Measurements from ENCODE around the gene GNGT2. TPM values are rescaled to one million over a fixed set of nuclear protein-coding genes. Genes with fewer than 3 reads are reported as not detected.

Gene GNGT2
- total RNA-seq, result 10 to 100 TPM; 23.1 to 27.0 TPM

DNA sequence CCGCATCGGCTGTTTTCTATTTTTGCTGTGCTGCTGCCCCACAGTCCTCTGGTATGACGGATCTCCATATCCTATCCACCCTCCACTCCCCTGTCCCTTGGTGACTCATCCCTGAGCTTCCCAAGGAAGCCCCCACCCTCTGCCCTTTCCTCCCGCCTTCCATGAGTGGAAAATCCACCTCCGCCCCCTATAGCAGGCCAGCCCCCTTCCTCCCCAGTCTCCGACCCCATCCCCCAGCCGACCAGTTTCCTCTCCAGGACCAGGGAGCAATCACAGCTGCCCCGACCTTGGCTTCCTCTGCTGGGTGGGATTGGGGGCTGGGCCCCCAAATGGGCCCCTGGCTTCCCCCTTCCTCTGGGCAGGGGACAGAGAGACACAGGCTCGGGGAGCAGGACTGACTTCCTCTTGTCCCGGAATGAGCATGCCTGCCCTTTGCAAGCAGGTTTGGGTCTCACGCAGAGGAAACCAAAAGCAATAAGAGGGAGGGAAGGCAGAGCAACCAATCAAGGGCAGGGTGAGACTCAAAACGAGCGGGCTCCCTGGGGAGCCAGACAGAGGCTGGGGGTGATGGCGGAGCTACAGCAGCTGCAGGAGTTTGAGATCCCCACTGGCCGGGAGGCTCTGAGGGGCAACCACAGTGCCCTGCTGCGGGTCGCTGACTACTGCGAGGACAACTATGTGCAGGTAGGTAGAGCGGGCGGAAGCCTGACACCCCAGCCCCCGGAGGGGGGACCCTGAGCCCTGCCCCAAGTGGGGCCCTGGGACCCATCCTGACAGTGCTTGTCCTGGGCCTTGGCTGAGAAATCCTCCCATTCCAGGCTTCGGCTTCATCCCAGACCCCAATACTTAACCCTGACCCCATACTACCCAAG, at the start of gene GNGT2, which contains the start of gene ABI3:
Gene GNGT2, minus strand, starts transcription at position 417 of the 872 bp plus-strand sequence. CDS start 3,152 bp downstream, outside the sequence.
Gene ABI3, plus strand, starts transcription at position 550 of the 872 bp plus-strand sequence. Its CDS starts 18 bp downstream, at position 568.
- Mint-ChIP-seq H3K9me3 (no peaks in the 10 kb centered on the region), H3K4me3 (peak within 1 kb of the TSS; percentile 92), H3K4me1 (peaks cover 47% of the 10 kb centered on the region), H3K27me3 (no peaks in the 10 kb centered on the region), H3K27ac (peak within 1 kb of the TSS; percentile 92), H3K36me3 (ENCODE audit: low read depth) (peaks cover 23% of the 10 kb centered on the region)
- ATAC-seq (replicated peaks), result peak; percentile 97

DNA sequence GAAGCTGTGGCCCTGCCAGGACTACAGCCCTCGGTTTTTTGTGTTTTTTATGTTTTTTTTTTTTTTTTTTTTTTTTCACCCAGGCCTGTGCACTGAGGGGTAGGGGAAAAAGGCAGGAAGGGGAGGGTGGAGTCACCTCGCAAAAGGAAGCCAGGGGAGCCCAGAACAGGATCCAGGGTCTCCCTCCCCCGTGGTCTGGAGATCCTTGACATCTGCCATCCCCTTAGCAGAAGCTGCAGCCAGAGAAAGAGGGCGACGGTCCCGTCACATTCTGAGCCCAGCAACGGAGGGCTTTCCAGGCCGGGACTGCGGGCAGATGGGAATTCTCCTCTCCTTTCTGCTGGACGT, 49.3 kb upstream of the GNGT2 start:
- peaks cover 6% of the 10 kb centered on the region for H3K4me1 Mint-ChIP-seq
- no peaks in the 10 kb centered on the region for H3K36me3 Mint-ChIP-seq (ENCODE audit: low read depth)
- no peak for ATAC-seq (replicated peaks)
- H3K27ac Mint-ChIP-seq, result peak overlapping the region; percentile 73
- H3K9me3 Mint-ChIP-seq, result no peaks in the 10 kb centered on the region
- H3K4me3 Mint-ChIP-seq, result peak overlapping the region; percentile 75
- no peaks in the 10 kb centered on the region for H3K27me3 Mint-ChIP-seq

- Mint-ChIP-seq H3K27ac (no peak overlapping the region), H3K36me3 (ENCODE audit: low read depth) (no peaks in the 10 kb centered on the region), H3K27me3 (no peaks in the 10 kb centered on the region), H3K9me3 (no peaks in the 10 kb centered on the region), H3K4me1 (peaks cover 6% of the 10 kb centered on the region), H3K4me3 (no peak overlapping the region)
- no peak for ATAC-seq (replicated peaks)
Measured at GRCh38 chr17:49258394-49258793, 48.0 kb upstream of the GNGT2 start.

DNA sequence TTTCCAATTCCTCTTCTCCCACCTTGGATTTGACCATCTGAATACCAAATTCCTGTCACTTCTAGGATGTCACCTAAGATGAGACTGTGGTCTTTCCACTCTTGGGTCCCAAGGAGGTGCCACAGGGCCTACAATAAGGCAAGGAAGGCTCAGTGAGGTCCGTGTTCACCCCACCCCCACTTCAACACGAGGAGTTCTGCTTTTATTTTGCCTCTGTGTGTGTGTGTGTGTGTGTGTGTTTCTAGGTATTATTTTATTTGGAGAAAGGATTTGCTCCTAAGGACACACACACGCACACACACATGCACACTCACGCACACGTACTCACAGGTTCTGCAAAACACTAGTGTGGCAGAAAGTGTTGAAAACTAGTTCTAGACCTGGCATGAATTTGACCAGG, 44.8 kb upstream of the GNGT2 start:
- H3K27me3 Mint-ChIP-seq, result no peaks in the 10 kb centered on the region
- no peak overlapping the region for H3K27ac Mint-ChIP-seq
- H3K4me1 Mint-ChIP-seq, result no peaks in the 10 kb centered on the region
- no peaks in the 10 kb centered on the region for H3K36me3 Mint-ChIP-seq (ENCODE audit: low read depth)
- no peak overlapping the region for H3K4me3 Mint-ChIP-seq
- H3K9me3 Mint-ChIP-seq, result no peaks in the 10 kb centered on the region
- ATAC-seq (replicated peaks), result no peak

DNA sequence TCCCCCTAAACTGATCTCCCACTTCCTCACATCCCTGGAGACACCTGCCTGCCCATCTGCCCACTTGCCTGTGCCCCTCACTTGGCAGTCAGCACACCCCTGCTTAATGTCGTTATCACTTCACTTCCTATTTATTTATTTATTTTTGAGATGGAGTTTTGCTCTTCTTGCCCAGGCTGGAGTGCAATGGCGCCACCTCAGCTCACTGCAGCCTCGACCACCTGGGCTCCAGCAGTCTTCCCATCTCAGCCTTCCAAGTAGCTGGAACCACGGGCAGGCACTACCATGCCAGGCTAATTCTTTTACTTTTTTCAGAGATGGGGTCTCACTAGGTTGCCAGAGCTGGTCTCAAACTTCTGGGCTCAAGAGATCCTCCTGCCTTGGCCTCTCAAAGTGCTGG, 43.7 kb upstream of the GNGT2 start:
- H3K4me3 Mint-ChIP-seq, result no peak overlapping the region
- H3K27me3 Mint-ChIP-seq, result peaks cover 3% of the 10 kb centered on the region
- ATAC-seq (replicated peaks), result no peak
- H3K4me1 Mint-ChIP-seq, result no peaks in the 10 kb centered on the region
- no peaks in the 10 kb centered on the region for H3K9me3 Mint-ChIP-seq
- no peak overlapping the region for H3K27ac Mint-ChIP-seq
- no peaks in the 10 kb centered on the region for H3K36me3 Mint-ChIP-seq (ENCODE audit: low read depth)

- H3K36me3 Mint-ChIP-seq (ENCODE audit: low read depth), result no peaks in the 10 kb centered on the region
Measured at GRCh38 chr17:49252148-49252695, 41.8 kb upstream of the GNGT2 start.

GRCh38 chr17:49249890-49250522, 39.6 kb upstream of the GNGT2 start:
- Mint-ChIP-seq H3K27ac (no peak overlapping the region), H3K36me3 (ENCODE audit: low read depth) (no peaks in the 10 kb centered on the region), H3K9me3 (no peaks in the 10 kb centered on the region), H3K4me3 (no peak overlapping the region), H3K27me3 (peaks cover 10% of the 10 kb centered on the region), H3K4me1 (no peaks in the 10 kb centered on the region)
- ATAC-seq (replicated peaks), result no peak

More at GRCh38 chr17:49252148-49252695, 41.8 kb upstream of the GNGT2 start:
- no peak for ATAC-seq (replicated peaks)
- Mint-ChIP-seq H3K27ac (no peak overlapping the region), H3K4me3 (no peak overlapping the region), H3K27me3 (peaks cover 10% of the 10 kb centered on the region), H3K9me3 (no peaks in the 10 kb centered on the region), H3K4me1 (no peaks in the 10 kb centered on the region)

GRCh38 chr17:49249292-49249794, 39.0 kb upstream of the GNGT2 start:
- Mint-ChIP-seq H3K27me3 (peaks cover 10% of the 10 kb centered on the region), H3K36me3 (ENCODE audit: low read depth) (no peaks in the 10 kb centered on the region), H3K4me1 (no peaks in the 10 kb centered on the region), H3K9me3 (no peaks in the 10 kb centered on the region), H3K4me3 (no peak overlapping the region), H3K27ac (no peak overlapping the region)
- ATAC-seq (replicated peaks), result no peak

DNA sequence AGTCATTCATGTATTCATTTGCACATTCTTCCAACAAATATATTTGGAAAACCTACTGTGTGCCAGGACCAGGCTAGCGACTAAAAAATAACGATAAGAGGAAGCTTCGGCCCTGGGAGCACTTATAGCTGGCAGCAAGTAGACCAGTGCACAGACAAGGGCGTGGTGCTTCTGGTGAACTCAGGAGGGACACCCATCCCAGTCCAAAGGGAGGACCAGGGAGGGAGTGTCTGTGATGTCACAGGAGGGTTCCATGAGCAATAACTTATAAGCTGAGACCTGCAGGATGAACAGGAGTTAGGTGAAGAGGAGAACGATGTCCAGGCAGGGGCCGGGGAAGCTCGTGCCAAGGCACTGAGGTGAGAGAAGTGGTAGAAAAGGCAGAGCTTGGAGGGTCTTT, 37.6 kb upstream of the GNGT2 start:
- no peak overlapping the region for H3K27ac Mint-ChIP-seq
- no peaks in the 10 kb centered on the region for H3K36me3 Mint-ChIP-seq (ENCODE audit: low read depth)
- H3K4me3 Mint-ChIP-seq, result no peak overlapping the region
- H3K27me3 Mint-ChIP-seq, result peaks cover 10% of the 10 kb centered on the region
- no peak for ATAC-seq (replicated peaks)
- no peaks in the 10 kb centered on the region for H3K9me3 Mint-ChIP-seq
- no peaks in the 10 kb centered on the region for H3K4me1 Mint-ChIP-seq

- H3K36me3 Mint-ChIP-seq (ENCODE audit: low read depth), result no peaks in the 10 kb centered on the region
- H3K4me3 Mint-ChIP-seq, result no peak overlapping the region
- no peak overlapping the region for H3K27ac Mint-ChIP-seq
- no peaks in the 10 kb centered on the region for H3K9me3 Mint-ChIP-seq
- H3K27me3 Mint-ChIP-seq, result peaks cover 16% of the 10 kb centered on the region
- no peak for ATAC-seq (replicated peaks)
- H3K4me1 Mint-ChIP-seq, result no peaks in the 10 kb centered on the region
Measured at GRCh38 chr17:49244839-49245238, 34.5 kb upstream of the GNGT2 start.

- Mint-ChIP-seq H3K4me1 (no peaks in the 10 kb centered on the region), H3K27ac (no peak overlapping the region), H3K36me3 (ENCODE audit: low read depth) (no peaks in the 10 kb centered on the region), H3K9me3 (no peaks in the 10 kb centered on the region), H3K4me3 (no peak overlapping the region), H3K27me3 (peaks cover 6% of the 10 kb centered on the region)
- no peak for ATAC-seq (replicated peaks)
Measured at GRCh38 chr17:49242813-49243212, 32.4 kb upstream of the GNGT2 start.

DNA sequence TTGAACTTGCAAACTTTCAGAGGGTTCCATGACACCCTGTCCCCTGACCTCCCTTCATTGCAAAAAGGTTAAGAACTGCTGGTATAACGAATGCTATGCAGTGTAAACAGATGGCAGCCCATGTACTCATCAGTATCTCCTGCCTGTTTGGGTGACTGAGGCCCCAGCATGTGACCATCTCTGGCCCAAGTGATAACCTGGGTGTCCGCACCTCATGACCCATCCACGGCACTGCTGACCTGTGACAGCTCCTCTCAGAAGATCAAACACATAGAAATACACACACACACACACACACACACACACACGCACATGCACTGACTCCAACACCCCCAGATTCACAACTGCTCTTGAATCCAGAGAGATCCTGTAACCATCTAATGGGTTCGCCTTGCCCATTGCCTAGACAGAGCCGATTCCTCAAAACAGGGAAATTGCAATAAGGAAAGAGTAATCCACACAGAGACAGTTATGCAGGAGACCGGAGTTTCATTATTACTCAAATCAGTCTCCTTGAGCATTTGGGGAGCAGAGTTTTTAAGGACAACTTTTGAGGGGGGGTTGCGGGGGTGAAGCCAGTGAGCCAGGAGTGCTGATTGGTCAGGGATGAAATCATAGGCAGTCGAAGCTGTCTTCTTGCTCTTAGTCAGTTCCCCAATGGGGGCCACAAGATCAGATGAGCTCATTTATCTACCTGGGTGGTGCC, 31.5 kb upstream of the GNGT2 start:
- Mint-ChIP-seq H3K36me3 (ENCODE audit: low read depth) (no peaks in the 10 kb centered on the region), H3K4me1 (no peaks in the 10 kb centered on the region), H3K4me3 (no peak overlapping the region), H3K9me3 (no peaks in the 10 kb centered on the region), H3K27ac (no peak overlapping the region), H3K27me3 (peaks cover 6% of the 10 kb centered on the region)
- ATAC-seq (replicated peaks), result no peak

DNA sequence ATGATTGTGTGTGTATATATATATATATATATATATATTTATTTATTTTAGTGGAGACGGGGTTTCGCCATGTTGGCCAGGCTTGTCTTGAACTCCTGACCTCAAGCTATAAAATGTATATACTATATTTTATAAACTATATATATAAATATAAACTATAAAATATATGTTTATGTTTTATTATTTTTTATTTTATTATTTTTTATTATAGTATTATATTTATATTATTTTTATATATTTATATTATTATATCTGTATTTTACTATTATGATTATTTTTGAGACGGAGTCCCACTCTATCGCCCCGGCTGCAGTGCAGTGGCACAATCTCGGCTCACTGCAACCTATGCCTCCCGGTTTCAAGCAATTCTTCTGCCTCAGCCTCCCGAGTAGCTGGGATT, 30.7 kb upstream of the GNGT2 start:
- Mint-ChIP-seq H3K27ac (no peak overlapping the region), H3K27me3 (peaks cover 6% of the 10 kb centered on the region), H3K36me3 (ENCODE audit: low read depth) (no peaks in the 10 kb centered on the region), H3K4me1 (no peaks in the 10 kb centered on the region), H3K9me3 (no peaks in the 10 kb centered on the region), H3K4me3 (no peak overlapping the region)
- ATAC-seq (replicated peaks), result no peak

DNA sequence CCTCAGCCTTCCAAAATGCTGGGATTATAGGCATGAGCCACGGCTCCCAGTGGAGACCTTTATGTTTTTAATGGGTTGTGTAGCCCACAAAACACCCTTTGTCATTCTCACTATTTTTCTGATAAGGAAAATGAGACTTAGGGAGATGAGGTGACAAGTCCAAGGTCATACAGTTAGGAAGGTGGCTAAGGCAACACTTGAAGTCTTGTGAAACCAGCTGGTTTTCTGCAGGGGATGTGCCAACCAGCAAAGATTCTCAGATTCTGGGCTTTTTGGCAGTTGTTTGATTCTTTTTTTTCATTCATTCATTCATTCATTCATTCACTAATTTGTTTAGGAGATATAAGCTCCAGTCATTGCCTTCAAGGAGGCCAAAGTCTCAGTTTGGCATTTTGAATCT, 30.2 kb upstream of the GNGT2 start:
- Mint-ChIP-seq H3K4me3 (no peak overlapping the region), H3K4me1 (no peaks in the 10 kb centered on the region), H3K27ac (no peak overlapping the region), H3K9me3 (no peaks in the 10 kb centered on the region), H3K36me3 (ENCODE audit: low read depth) (no peaks in the 10 kb centered on the region), H3K27me3 (peaks cover 6% of the 10 kb centered on the region)
- ATAC-seq (replicated peaks), result no peak
